Body of pancreas (tissue), 4 donors: ENCODE results near the gene FOXP3. TPM values are rescaled to one million over a fixed set of nuclear protein-coding genes. Genes with fewer than 3 reads are reported as not detected.

Experiments used
- ATAC-seq: fragments of 150-250 bp; one replicate; pipeline ENCODE4 v1.9.1; 2016
- DNase-seq, 4 donors: peaks; one replicate each; pipeline ENCODE4 v3.0.0-alpha.2; 2019
- H3K27ac ChIP-seq, 4 donors: fragments of 200-600 bp; sonication (generic); 1 replicate in 3 of 4; 2 replicates in 1 of 4; pipeline versions ENCODE4 v1.5.1 to v1.6.1; 2016 to 2019; ENCODE audit warnings: mild to moderate bottlenecking in 1 of 4, mixed read lengths in 1 of 4, moderate library complexity in 1 of 4
- H3K27me3 ChIP-seq, 2 donors: fragments of 200-600 bp; sonication (generic); one replicate each; pipeline ENCODE4 v1.6.0; 2016; ENCODE audit warnings: mild to moderate bottlenecking in 1 of 2
- H3K36me3 ChIP-seq, 2 donors: fragments of 200-600 bp; sonication (generic); replicated peaks in 1 of 2; 2 replicates each; pipeline ENCODE4 v1.5.1; 2016; ENCODE audit warnings: low read depth in 2 of 2; ENCODE audit not compliant: insufficient read depth in 1 of 2
- H3K4me1 ChIP-seq: fragments of 200-600 bp; sonication (generic); one replicate; pipeline ENCODE4 v1.6.0; 2016
- H3K4me3 ChIP-seq, 2 donors: fragments of 200-600 bp; sonication (generic); 1 replicate in 1 of 2; 2 replicates in 1 of 2; pipeline ENCODE4 v1.5.1; 2016 to 2019
- H3K9me3 ChIP-seq, 3 donors: fragments of 200-600 bp; sonication (generic); 1 replicate in 2 of 3; 2 replicates in 1 of 3; pipeline ENCODE4 v1.5.1; 2016
- CTCF ChIP-seq, 7 experiments: fragments of 450-650 bp in 4 of 7; fragments of 200-600 bp in 3 of 7; sonication (generic) in 3 of 7; IDR thresholded peaks; one replicate each; pipeline ENCODE4 v1.5.1; 2016 to 2019; ENCODE audit warnings: antibody characterized with exemption in 7 of 7
- POLR2A ChIP-seq, 3 donors: fragments of 450-650 bp; IDR thresholded peaks; one replicate each; pipeline ENCODE4 v1.6.1; 2016; ENCODE audit warnings: antibody characterized with exemption in 3 of 3, mild to moderate bottlenecking in 2 of 3
- WGBS, 2 donors: methylation state at CpG; one replicate each; pipeline ENCODE4 v1.1.5; 2017; 5-methylcytosine and 5-hydroxymethylcytosine counted together
- intact Hi-C: fragments of 100-400 bp; cut with DNase I; formaldehyde crosslinking; loops from one replicate; pipeline ENCODE4 v1.15.1; 2023
- total RNA-seq, 2 donors: library from RNA; depleted of rRNA; stranded (reverse); fragments of >200 nt; gene quantifications; one replicate each; pipeline ENCODE4 v1.1.0, GENCODE V29; 2016

FOXP3 gene
- total RNA-seq, 2 donors from 2014 or later, result not detected

GRCh38 chrX:49247346-49247745, 17.2 kb downstream of the FOXP3 start:
- Histone ChIP-seq H3K27me3 (no peaks in the 10 kb centered on the region), H3K27ac (no peak overlapping the region), H3K36me3 (no peaks in the 10 kb centered on the region), H3K4me3 (no peak overlapping the region), H3K4me1 (no peaks in the 10 kb centered on the region), H3K9me3 (no peaks in the 10 kb centered on the region)
- no peak for DNase-seq
- 91% methylated on average over 8 of the region's 11 CpGs; no CpG with 5 or more reads in 1 of the 2 donors for WGBS, 2 donors
- intact Hi-C loops, result no loop called here
- no peak for ATAC-seq
- no peak for TF ChIP-seq CTCF (IDR thresholded peaks at IDR 0.05)
- TF ChIP-seq POLR2A (IDR thresholded peaks at IDR 0.05), result no peak

DNA sequence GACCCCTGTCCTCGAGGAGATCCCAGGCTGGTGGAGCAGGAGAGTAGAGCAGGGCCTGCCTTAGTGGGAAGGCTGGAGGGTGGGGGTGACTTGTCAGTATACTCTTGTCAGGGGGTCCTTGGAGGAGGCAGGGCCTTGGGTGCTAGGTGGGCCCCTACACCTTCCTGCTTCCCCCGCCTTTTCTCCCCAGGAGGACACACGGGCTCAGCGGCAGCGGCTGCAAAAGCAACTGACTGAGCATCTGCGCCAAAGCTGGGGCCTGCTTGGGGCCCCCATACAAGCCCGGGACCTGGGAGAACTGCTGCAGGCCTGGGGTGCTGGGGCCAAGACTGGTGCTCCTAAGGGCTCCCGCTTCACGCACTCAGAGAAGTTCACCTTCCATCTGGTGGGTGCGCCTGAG, 18.0 kb downstream of the FOXP3 start:
- TF ChIP-seq POLR2A (IDR thresholded peaks at IDR 0.05) (no peak), CTCF (IDR thresholded peaks at IDR 0.05) (no peak)
- no peaks in the 10 kb centered on the region for H3K4me1 ChIP-seq
- H3K27me3 ChIP-seq, result no peaks in the 10 kb centered on the region
- DNase-seq (no peak), ATAC-seq (no peak)
- H3K4me3 ChIP-seq, result no peak overlapping the region
- H3K9me3 ChIP-seq, result no peaks in the 10 kb centered on the region
- intact Hi-C loops, result no loop called here
- 90% methylated on average over 10 of the region's 10 CpGs; no CpG with 5 or more reads in 1 of the 2 donors for WGBS, 2 donors
- no peak overlapping the region for H3K27ac ChIP-seq
- H3K36me3 ChIP-seq, result no peaks in the 10 kb centered on the region

GRCh38 chrX:49244207-49244606, 20.3 kb downstream of the FOXP3 start:
- no peak overlapping the region for H3K27ac ChIP-seq
- H3K27me3 ChIP-seq, result no peaks in the 10 kb centered on the region
- WGBS, 2 donors, result 80% methylated on average over 1 of the region's 2 CpGs; no CpG with 5 or more reads in 1 of the 2 donors
- no peaks in the 10 kb centered on the region for H3K9me3 ChIP-seq
- TF ChIP-seq POLR2A (IDR thresholded peaks at IDR 0.05) (no peak), CTCF (IDR thresholded peaks at IDR 0.05) (no peak)
- no peak overlapping the region for H3K4me3 ChIP-seq
- DNase-seq (no peak), ATAC-seq (no peak)
- H3K4me1 ChIP-seq, result no peaks in the 10 kb centered on the region
- no peaks in the 10 kb centered on the region for H3K36me3 ChIP-seq
- intact Hi-C loops, result no loop called here

- DNase-seq (no peak), ATAC-seq (no peak)
- H3K36me3 ChIP-seq, result no peaks in the 10 kb centered on the region
- H3K4me3 ChIP-seq, result no peak overlapping the region
- TF ChIP-seq CTCF (IDR thresholded peaks at IDR 0.05) (no peak), POLR2A (IDR thresholded peaks at IDR 0.05) (no peak)
- WGBS, 2 donors, result 94% methylated on average over 2 of the region's 12 CpGs; no CpG with 5 or more reads in 1 of the 2 donors
- no peaks in the 10 kb centered on the region for H3K27me3 ChIP-seq
- intact Hi-C loops, result no loop called here
- H3K4me1 ChIP-seq, result no peaks in the 10 kb centered on the region
- H3K27ac ChIP-seq, result no peak overlapping the region
- H3K9me3 ChIP-seq, result no peaks in the 10 kb centered on the region
Measured at GRCh38 chrX:49243166-49243565, 21.3 kb downstream of the FOXP3 start.

- no peak for TF ChIP-seq POLR2A (IDR thresholded peaks at IDR 0.05)
- TF ChIP-seq CTCF (IDR thresholded peaks at IDR 0.05), result no peak
- 90 to 94% methylated on average over 6 to 9 of the region's 12 CpGs for WGBS, 2 donors
- H3K27me3 ChIP-seq, result no peaks in the 10 kb centered on the region
- no peak overlapping the region for H3K27ac ChIP-seq
- no peaks in the 10 kb centered on the region for H3K4me1 ChIP-seq
- no peak for DNase-seq
- H3K9me3 ChIP-seq, result no peaks in the 10 kb centered on the region
- no peak overlapping the region for H3K4me3 ChIP-seq
- no peaks in the 10 kb centered on the region for H3K36me3 ChIP-seq
- no peak for ATAC-seq
- intact Hi-C loops, result no loop called here
Measured at GRCh38 chrX:49242545-49243066, 21.9 kb downstream of the FOXP3 start.
